Right renal cortex interstitium (tissue), 3 donors: Measurements from ENCODE around the gene C19orf44. TPM values are rescaled to one million over a fixed set of nuclear protein-coding genes. Genes with fewer than 3 reads are reported as not detected.

Experiments used
- DNase-seq, 3 donors: peaks; one replicate each; pipeline ENCODE4 v3.0.0-alpha.2; 2013; ENCODE audit warnings: low read depth in 3 of 3, low spot score in 2 of 3
- polyA plus RNA-seq, 3 donors: library from polyadenylated mRNA; unstranded; fragments of 120-200 nt; gene quantifications; one replicate each; pipeline ENCODE4 v1.2.1, GENCODE V29; 2013; ENCODE audit not compliant: insufficient read length in 3 of 3

C19orf44 gene
- polyA plus RNA-seq, 3 donors, result 10.9 to 14.9 (median 13.3) TPM

DNA sequence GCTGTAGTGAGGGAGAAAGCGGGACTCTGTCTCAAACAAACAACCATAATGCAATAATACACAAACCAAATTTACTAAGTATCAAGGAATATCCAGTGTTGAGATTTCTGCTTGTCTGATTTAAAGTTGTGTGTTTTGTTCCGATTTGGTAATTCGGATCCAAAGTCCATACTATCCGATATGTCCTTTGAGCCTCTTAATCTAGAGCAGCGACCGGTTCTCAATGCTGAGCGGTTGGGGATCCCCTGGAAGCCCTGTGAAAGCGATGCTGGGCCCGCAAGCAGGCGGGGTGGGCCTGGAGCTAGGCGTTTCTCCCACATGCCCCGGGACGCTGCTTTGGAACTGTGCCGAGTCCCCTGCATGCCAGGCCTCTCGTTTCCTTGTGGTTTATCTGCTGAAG lies 20.2 kb downstream of the C19orf44 start:
- DNase-seq, result no peak

GRCh38 chr19:16516923-16517610 lies 20.9 kb downstream of the C19orf44 start:
- no peak for DNase-seq

- no peak for DNase-seq
Observed at GRCh38 chr19:16518061-16518460, 21.9 kb downstream of the C19orf44 start.

GRCh38 chr19:16518483-16519229 lies 22.5 kb downstream of the C19orf44 start:
- no peak for DNase-seq

GRCh38 chr19:16519230-16519687 lies 23.1 kb downstream of the C19orf44 start:
- DNase-seq, result no peak

- DNase-seq, result no peak
Observed at GRCh38 chr19:16520074-16520973, 24.1 kb downstream of the C19orf44 start.

GRCh38 chr19:16520986-16521624 lies 24.9 kb downstream of the C19orf44 start:
- no peak for DNase-seq

- DNase-seq, result no peak
Observed at GRCh38 chr19:16521715-16522289, 25.6 kb downstream of the C19orf44 start.

DNA sequence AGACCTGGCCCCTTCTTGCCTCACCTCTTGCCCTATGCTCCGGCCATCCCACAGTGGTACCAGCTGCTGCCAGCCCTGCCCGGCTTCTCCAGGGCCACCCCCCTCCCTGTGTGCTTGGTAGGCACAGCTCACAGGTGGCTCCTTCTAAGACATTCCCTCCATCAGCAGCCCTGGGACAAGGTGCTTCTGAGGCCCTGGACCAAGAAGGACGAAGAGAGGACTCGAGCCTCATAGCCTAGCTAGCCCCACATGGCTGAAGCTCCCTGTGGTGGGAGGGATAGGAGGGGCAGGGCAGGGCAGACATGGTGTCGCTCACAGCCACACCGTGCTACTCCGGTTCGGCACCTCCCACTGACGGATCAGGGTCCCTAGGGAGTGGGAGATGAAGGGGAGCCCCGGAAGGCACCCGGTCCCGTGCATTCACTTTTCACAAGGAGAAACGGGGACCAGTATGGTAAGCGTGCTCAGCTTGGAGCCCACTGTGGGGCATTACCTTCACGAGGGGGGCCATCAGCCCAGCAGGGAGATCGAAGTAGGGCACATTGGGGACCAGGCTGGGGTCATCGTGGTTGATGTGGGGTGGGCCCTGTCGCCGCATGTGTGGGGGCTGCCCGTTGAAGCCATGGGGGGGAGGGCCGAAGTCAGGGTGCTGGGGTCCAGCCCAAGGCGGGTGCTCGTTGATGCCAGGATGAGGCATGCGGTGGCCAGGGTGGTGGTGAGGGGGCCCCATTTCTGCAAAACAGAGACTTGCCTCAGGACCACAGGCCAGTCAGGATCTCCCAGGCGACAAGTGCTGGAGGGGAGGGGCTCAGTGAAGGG lies 26.6 kb downstream of the C19orf44 start:
- no peak for DNase-seq

DNA sequence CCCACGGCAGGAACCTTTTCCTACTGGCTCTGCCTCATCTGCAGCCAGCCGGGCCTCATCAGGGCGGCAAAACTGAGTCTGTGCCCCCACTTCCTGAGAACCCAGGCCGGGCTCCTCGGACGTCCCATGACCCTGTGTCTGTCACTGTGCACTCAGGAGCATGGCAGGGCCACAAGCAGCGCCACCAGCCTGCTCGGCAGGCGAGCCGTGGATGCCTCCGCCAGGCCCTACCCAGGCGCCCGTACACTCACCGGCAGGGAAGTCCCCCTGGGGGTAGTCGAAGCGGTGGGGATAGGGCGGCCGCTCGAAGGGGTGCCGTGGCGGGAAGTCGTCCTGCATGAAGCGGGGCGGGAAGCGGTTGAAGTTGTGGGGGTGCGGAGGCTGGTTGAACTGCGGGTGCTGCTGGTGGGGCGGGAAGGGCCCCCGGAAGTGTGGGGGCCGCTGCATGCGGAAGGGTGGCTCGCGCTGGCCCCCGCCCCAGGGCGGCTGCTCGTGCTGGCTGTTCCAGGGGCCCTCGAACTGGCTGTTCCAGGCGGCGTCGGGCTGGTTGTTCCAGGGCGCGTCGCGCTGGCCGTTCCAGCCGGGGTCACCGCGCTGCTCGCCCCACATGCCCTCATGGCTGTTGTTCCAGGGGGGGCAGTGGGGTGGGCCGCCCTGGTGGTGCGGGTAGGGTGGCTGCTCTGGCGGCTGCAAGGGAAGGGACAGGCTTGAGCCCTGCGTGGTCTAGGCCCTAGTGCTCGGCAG lies 29.0 kb downstream of the C19orf44 start:
- no peak for DNase-seq

DNA sequence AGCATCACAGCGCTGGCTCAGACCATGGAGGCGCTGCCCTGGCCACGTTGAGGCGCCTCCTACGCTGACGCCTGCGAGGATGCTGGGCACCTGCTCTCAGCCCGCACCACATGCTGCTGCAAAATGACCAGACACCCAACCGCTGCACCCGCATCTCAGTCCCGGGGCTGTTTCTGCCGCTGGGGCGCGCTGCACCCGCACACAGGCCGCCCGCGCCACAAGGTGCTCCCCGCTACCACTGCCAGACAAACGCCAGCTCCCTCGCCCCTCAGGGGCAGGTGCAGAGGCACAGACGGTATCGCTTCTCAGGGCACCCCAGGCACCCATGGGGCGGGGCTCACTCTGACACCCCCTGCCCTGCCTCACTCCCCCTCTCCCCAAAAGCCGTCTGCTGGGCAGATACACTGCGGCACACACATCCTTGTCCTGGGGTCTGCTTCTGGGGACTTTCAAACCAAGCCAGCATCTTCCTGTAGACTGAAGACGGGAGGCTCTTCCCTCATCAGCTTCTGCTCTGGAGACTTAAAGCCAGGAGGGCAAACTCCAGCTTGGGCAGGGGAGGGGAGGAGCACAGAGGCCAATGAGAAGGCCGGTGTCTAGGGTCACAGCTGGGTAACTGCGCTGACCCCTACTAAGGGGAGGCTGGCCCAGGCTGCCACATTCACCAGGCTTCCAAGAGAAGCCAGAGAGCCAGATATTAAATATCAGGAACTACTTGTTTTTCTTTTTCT lies 29.7 kb downstream of the C19orf44 start:
- DNase-seq, result no peak

- DNase-seq, result no peak
Observed at GRCh38 chr19:16527334-16527935, 31.2 kb downstream of the C19orf44 start.

DNA sequence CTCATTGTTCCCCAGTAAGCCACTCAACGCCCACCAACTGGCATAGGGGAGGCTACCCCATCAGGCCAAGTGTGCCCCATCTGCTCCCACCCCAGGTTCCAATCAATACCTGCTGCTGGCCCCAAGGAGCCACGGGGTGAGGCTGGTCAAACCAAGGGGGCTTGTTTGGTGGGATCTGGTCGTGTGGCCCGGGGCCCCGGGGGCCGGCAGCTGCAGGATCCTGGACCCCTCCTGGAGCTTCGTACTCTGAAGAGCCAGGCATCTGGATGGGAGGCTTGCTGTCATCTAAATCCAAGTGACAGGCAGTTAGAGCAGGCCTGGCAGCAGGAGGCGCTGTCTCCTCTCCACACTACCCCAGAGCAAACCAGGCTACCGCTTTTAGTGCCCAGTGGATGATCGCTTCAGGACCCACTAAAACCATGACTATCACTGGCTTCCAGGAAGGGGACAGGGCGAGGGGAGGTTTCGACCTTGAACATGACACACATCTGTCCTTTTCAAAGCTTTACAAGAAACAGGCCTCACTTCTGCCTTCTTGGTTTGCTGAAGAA lies 31.9 kb downstream of the C19orf44 start:
- DNase-seq, result no peak

- no peak for DNase-seq
Observed at GRCh38 chr19:16529466-16530144, 33.4 kb downstream of the C19orf44 start.

GRCh38 chr19:16530540-16531379 lies 34.6 kb downstream of the C19orf44 start:
- DNase-seq, result no peak

GRCh38 chr19:16531380-16531669 lies 35.1 kb downstream of the C19orf44 start:
- no peak for DNase-seq
